ENCODE measurements around the gene OSGEP.

Gene OSGEP

GRCh38 chr14:20477211-20477876, 22.7 kb upstream of the OSGEP start:
- peaks cover 44 to 63% of the 10 kb centered on the region in 2 experiments for H3K36me3 ChIP-seq (ENCODE audit: control insufficient read depth in 2 of 2, insufficient read depth in 1 of 2, low read length in 2 of 2)
- no peak overlapping the region for H3K4me3 ChIP-seq (ENCODE audit: low read depth, low read length)
- H3K9me3 ChIP-seq (ENCODE audit: control insufficient read depth, insufficient read depth, low read depth, low read length) = no peaks in the 10 kb centered on the region
- peaks cover 2% of the 10 kb centered on the region; the same call in 1 of the 2 replicates for H3K4me1 ChIP-seq (ENCODE audit: control insufficient read depth, insufficient read depth, low read length)
- CTCF ChIA-PET = interaction anchor here (1.1 kb wide), 1 partner anchor 54 kb away, joined by 4 read pairs; no protein-coding TSS in a partner anchor
- POLR2A ChIA-PET = interaction anchor here (0.8 to 1.9 kb wide), 2 partner anchors 15 to 16 kb away, joined by 3 to 7 read pairs; partner anchors contain the start of gene PIP4P1
- H3K27ac ChIP-seq (ENCODE audit: extremely low read depth, low read depth, low read length) = no peak overlapping the region; the same call in 1 of the 2 replicates
- no peak for TF ChIP-seq ZBTB6 (tag by site-specific recombination; IDR thresholded peaks at IDR 0.05)
- TF ChIP-seq ZNF558 (tag by site-specific recombination; IDR thresholded peaks at IDR 0.05) = no peak
- no peak for TF ChIP-seq ZNF350 (tag by site-specific recombination; IDR thresholded peaks at IDR 0.05)
- TF ChIP-seq FEZF1 (tag by site-specific recombination; IDR thresholded peaks at IDR 0.05) = peak; percentile 78
- TF ChIP-seq ZNF692 (tag by site-specific recombination; IDR thresholded peaks at IDR 0.05) = 0 out of 2 replicates have a peak, but pooled peaks have one; percentile 19
- TF ChIP-seq ZNF521 (tag by site-specific recombination; IDR thresholded peaks at IDR 0.05) = no peak
- no peak for TF ChIP-seq ZNF580 (tag by site-specific recombination; IDR thresholded peaks at IDR 0.05)
- peak; percentile 55 for TF ChIP-seq ZNF513 (tag by site-specific recombination; IDR thresholded peaks at IDR 0.05)
- no peak for TF ChIP-seq KLF9 (tag by site-specific recombination; IDR thresholded peaks at IDR 0.05; ENCODE audit: low read depth)
- TF ChIP-seq PRDM2 (tag by site-specific recombination; IDR thresholded peaks at IDR 0.05; ENCODE audit: borderline replicate concordance) = no peak
- peak; percentile 58; the same call in 1 of the 2 replicates for TF ChIP-seq ZXDB (tag by site-specific recombination; IDR thresholded peaks at IDR 0.05)
- TF ChIP-seq ZNF596 (tag by site-specific recombination; IDR thresholded peaks at IDR 0.05) = no peak
- TF ChIP-seq PRDM4 (tag by site-specific recombination; IDR thresholded peaks at IDR 0.05) = no peak
- no peak for TF ChIP-seq ZNF302 (tag by site-specific recombination; IDR thresholded peaks at IDR 0.05; ENCODE audit: low read depth)
- no peak for TF ChIP-seq ZNF518A (tag by site-specific recombination; conservative IDR thresholded peaks at IDR 0.05; ENCODE audit: low read depth)
